K562 (cell line): ENCODE measurements around the gene NFATC2.

Experiments used
- EZH2 ChIP-seq: IDR thresholded peaks from 2 replicates; pipeline ENCODE4 v1.6.1; 2012; ENCODE audit warnings: low read depth, mild to moderate bottlenecking, inconsistent platforms, low read length, borderline replicate concordance
- POLR2A ChIP-seq: fragments of 450-650 bp; conservative IDR thresholded peaks from 2 replicates; pipeline ENCODE4 v1.6.1; 2016
- POLR2AphosphoS5 ChIP-seq: IDR thresholded peaks from 2 replicates; pipeline ENCODE4 v1.6.1; 2011; ENCODE audit warnings: mild to moderate bottlenecking, low read depth, low read length, moderate library complexity; ENCODE audit not compliant: control insufficient read depth, insufficient read depth
- ZNF239 ChIP-seq: fragments of 250-450 bp; sonication (Bioruptor Pico); IDR thresholded peaks from 2 replicates; pipeline ENCODE4 v1.4.0; 2020; ENCODE audit warnings: mild to moderate bottlenecking
- TF ChIP-seq, protein P1 (sequence below): fragments of 250-450 bp; sonication (Bioruptor Pico); IDR thresholded peaks from 2 replicates; pipeline ENCODE4 v1.8.0; 2021; ENCODE audit warnings: mild to moderate bottlenecking, moderate library complexity
- TF ChIP-seq, protein P2 (sequence below): fragments of 200-800 bp; sonication (Bioruptor generic); IDR thresholded peaks from 2 replicates; pipeline ENCODE4 v1.6.1; 2017; ENCODE audit warnings: missing genetic modification characterization, missing compliant biosample characterization
- TF ChIP-seq, protein P3 (sequence below): fragments of 250-450 bp; sonication (Bioruptor Pico); IDR thresholded peaks from 2 replicates; pipeline ENCODE4 v1.5.0; 2021

DNA sequence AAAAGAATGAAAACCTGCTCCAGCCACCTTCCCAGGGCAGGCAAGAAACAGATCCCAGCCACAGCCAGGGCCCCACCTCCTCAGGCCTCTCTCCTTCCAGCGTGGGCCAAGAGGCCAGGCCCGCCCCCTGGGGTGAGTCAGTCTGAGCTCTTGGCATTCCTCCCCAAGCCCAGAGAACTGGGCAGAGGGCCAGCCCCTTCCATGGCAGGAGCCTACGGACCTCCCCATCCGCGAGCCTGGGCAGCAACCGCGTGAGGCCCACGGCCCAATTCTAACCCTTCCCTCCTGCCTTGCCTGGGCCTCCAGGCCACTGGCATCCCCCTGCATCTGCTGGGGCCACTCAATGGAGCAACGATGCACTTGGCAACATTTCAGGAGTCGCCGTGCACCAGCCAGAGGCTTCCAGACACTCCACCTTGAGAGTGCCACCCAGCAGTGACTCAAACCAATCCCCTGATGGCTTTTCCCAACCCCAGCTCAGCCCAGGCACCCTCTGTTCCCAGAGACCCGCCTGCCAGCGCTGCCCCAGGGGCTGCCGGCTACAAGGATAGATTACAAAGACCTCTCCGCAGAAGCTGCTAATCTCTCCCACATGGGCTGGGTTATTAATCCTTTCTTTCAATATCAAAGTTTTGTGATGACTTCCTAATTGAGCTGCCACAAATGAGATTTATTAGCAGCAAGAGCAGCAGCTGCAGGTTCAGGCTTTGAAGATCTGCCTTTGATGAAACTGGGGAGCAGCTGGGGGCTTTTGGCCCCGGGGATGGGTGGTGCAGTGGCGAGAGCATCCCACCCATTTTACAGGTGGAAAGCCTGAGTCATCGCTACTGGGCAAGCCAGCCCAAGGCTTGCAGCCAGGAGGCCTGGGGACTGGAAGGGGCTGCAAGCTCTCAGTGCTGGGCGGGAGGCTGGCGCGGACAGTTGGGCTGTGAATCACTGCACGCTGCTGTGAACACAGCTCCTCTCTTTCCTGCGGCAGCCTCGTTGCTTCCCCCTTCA, 85.7 kb downstream of the NFATC2 start:
- TF ChIP-seq, protein P1, sequence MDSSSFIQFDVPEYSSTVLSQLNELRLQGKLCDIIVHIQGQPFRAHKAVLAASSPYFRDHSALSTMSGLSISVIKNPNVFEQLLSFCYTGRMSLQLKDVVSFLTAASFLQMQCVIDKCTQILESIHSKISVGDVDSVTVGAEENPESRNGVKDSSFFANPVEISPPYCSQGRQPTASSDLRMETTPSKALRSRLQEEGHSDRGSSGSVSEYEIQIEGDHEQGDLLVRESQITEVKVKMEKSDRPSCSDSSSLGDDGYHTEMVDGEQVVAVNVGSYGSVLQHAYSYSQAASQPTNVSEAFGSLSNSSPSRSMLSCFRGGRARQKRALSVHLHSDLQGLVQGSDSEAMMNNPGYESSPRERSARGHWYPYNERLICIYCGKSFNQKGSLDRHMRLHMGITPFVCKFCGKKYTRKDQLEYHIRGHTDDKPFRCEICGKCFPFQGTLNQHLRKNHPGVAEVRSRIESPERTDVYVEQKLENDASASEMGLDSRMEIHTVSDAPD = no peak
- TF ChIP-seq ZNF239 (CRISPR knock-in tag) = no peak
- no peak for TF ChIP-seq POLR2A
- TF ChIP-seq, protein P2, sequence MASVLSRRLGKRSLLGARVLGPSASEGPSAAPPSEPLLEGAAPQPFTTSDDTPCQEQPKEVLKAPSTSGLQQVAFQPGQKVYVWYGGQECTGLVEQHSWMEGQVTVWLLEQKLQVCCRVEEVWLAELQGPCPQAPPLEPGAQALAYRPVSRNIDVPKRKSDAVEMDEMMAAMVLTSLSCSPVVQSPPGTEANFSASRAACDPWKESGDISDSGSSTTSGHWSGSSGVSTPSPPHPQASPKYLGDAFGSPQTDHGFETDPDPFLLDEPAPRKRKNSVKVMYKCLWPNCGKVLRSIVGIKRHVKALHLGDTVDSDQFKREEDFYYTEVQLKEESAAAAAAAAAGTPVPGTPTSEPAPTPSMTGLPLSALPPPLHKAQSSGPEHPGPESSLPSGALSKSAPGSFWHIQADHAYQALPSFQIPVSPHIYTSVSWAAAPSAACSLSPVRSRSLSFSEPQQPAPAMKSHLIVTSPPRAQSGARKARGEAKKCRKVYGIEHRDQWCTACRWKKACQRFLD (CRISPR knock-in tag) = no peak
- no peak for TF ChIP-seq POLR2AphosphoS5
- no peak for TF ChIP-seq EZH2
- TF ChIP-seq, protein P3, sequence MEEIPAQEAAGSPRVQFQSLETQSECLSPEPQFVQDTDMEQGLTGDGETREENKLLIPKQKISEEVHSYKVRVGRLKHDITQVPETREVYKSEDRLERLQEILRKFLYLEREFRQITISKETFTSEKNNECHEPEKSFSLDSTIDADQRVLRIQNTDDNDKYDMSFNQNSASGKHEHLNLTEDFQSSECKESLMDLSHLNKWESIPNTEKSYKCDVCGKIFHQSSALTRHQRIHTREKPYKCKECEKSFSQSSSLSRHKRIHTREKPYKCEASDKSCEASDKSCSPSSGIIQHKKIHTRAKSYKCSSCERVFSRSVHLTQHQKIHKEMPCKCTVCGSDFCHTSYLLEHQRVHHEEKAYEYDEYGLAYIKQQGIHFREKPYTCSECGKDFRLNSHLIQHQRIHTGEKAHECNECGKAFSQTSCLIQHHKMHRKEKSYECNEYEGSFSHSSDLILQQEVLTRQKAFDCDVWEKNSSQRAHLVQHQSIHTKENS = no peak
